ENCODE results near the gene CDC42EP2.
A peak's percentile ranks its signal among the peaks of the same experiment; 100 is the strongest.

Gene CDC42EP2

GRCh38 chr11:65351511-65351910 is 36.8 kb downstream of the CDC42EP2 start:
- H3K4me3 ChIP-seq (ENCODE audit: low read length) = no peak overlapping the region
- no peak for DNase-seq (ENCODE audit: low read depth, low spot score)

GRCh38 chr11:65352783-65353182 is 38.1 kb downstream of the CDC42EP2 start:
- no peak overlapping the region for H3K4me3 ChIP-seq (ENCODE audit: low read length)
- DNase-seq (ENCODE audit: low read depth, low spot score) = no peak

DNA sequence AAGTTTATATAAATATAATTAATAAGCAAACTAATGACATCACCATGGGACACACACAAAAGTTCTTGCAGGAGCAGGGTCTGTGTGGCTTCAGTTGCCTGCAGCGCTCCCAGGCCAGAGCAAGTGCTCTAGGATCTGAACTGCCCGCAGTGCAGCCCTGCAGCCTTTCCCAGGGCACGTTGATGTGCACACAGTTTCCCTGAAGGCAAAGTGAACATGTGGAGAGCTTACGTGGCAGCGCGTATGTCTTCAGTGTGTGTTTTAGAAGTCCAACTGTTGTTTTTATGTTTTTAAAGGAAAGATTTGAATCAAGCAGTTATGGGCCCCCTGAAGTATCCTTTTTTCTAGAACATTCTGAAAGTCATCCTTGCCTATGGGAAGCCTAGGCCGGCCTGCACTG is 38.7 kb downstream of the CDC42EP2 start:
- H3K4me3 ChIP-seq (ENCODE audit: low read length) = no peak overlapping the region
- no peak for DNase-seq (ENCODE audit: low read depth, low spot score)

DNA sequence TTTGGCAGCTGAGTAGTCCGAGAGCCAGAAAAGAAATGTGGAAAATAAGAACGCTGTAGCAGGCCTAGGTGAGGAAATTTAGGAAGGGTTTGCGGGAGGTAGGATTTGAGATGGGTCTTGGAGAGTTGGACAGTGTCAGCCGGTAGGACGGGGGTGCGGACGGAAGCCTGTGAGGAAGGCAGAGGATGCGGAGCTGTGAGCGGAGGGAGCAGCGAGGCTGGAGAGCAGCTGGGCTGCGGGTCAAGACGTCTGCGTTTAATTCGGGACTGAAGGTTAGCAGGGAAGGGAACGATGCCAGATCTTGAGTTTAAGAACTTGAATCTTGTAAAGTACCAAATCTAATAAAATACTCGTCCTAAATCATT is 39.2 kb downstream of the CDC42EP2 start:
- DNase-seq (ENCODE audit: low read depth, low spot score) = no peak
- peak overlapping the region; percentile 55 for H3K4me3 ChIP-seq (ENCODE audit: low read length)

- H3K4me3 ChIP-seq (ENCODE audit: low read length) = peak within 1 kb of the TSS; percentile 59
- DNase-seq (ENCODE audit: low read depth, low spot score) = peak; percentile 90
These were observed 39.8 kb downstream of the CDC42EP2 start, which contains the start of gene TIGD3 for GRCh38 chr11:65354265-65355012. Gene TIGD3 (plus strand): TSS chr11:65354751. CDS start chr11:65355809, 1,058 bp downstream.

DNA sequence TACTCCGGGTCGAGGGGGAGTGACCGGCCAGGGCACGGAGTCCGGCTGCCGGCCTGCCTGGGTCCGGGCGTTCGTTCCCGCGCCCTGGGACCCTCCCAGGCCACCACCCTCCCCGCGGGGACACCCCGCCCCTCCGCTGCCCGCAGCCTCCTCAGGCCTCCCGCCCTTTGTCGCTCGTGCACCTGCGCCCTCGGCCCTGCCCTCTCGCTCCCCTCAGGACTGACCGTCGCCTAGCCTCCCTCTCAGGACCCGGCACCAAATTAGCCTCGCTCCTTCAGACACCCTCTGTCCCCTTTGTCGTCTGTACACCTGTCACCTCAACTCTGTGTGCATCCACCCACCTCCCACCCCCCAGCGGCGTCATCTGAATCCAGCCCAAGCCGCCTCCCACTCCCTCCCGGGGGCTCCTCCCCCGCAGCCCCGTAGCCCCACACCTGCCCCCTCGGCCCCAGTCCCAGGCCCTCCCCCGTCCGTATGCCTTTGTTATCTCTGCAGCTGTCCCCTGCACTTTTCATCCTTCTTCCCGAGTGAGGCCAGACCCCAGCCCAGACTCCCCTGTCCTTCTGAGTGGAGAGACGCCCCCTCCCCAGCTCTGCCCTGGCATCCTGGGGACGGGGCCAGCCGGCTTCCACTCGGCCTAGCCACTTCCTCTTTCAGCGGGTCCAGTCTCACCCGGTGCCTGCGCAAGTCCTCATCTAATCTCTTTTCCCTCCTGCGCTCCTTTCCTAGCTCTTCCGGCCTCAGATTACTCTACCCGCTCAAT is 40.5 kb downstream of the CDC42EP2 start:
- peak overlapping the region; percentile 59 for H3K4me3 ChIP-seq (ENCODE audit: low read length)
- peak; percentile 35 for DNase-seq (ENCODE audit: low read depth, low spot score)

DNA sequence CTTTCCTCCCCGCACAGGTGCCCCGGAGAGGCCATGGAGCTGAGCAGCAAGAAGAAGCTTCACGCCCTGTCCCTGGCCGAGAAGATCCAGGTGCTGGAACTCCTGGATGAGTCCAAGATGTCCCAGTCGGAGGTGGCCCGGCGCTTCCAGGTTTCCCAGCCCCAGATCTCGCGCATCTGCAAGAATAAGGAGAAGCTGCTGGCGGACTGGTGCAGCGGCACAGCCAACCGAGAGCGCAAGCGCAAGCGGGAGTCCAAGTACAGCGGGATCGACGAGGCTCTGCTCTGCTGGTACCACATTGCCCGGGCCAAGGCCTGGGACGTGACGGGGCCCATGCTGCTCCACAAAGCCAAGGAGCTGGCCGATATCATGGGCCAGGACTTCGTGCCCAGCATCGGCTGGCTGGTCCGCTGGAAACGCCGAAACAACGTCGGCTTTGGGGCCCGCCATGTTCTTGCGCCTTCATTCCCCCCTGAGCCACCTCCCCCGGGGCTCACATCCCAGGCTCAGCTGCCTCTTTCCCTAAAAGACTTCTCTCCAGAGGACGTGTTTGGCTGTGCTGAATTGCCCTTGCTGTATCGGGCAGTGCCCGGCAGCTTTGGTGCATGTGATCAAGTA is 41.2 kb downstream of the CDC42EP2 start:
- no peak for DNase-seq (ENCODE audit: low read depth, low spot score)
- H3K4me3 ChIP-seq (ENCODE audit: low read length) = no peak overlapping the region

DNA sequence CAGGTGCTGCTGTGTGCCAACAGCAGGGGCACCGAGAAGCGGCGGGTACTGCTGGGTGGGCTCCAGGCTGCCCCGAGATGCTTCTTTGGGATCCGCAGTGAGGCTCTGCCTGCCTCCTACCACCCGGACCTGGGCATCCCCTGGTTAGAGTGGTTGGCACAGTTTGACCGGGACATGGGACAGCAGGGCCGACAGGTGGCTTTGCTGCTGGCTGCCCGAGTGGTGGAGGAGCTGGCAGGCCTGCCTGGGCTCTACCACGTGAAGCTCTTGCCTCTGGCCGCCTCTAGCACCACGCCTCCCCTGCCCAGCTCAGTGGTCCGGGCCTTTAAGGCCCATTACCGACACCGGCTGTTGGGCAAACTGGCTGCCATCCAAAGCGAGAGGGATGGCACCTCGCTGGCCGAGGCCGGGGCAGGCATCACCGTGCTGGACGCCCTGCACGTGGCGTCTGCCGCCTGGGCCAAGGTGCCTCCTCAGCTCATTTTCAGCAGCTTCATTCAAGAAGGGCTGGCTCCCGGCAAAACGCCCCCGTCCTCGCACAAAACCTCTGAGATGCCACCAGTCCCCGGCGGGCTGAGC is 41.8 kb downstream of the CDC42EP2 start:
- no peak for DNase-seq (ENCODE audit: low read depth, low spot score)
- no peak overlapping the region for H3K4me3 ChIP-seq (ENCODE audit: low read length)

DNA sequence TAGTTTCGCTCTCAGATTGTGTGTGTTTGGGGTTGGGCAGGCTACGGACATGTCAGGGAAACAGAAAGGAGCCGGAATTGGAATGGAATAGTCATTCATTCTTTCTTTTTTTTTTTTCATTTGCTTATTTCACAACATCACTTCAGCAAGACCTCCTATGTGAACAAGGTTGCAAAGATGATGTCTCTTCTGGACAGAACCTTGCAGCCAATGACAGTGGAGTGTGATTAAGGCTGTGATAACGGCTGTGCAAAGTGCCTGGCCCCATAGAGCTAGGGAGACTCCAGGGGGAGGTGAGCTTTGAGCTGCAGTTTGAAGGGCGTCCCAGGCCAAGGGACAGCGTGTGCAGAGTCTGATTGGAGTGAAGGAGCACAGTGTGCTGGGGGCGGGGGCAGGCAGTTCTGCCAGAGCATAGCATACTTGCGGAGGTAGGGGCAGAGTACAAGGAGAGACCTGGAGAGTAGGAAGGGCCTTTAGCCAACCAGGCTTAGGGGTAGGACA is 43.2 kb downstream of the CDC42EP2 start:
- DNase-seq (ENCODE audit: low read depth, low spot score) = no peak
- no peak overlapping the region for H3K4me3 ChIP-seq (ENCODE audit: low read length)

- DNase-seq (ENCODE audit: low read depth, low spot score) = no peak
- H3K4me3 ChIP-seq (ENCODE audit: low read length) = no peak overlapping the region
These were observed 47.8 kb downstream of the CDC42EP2 start for GRCh38 chr11:65362320-65362931.

DNA sequence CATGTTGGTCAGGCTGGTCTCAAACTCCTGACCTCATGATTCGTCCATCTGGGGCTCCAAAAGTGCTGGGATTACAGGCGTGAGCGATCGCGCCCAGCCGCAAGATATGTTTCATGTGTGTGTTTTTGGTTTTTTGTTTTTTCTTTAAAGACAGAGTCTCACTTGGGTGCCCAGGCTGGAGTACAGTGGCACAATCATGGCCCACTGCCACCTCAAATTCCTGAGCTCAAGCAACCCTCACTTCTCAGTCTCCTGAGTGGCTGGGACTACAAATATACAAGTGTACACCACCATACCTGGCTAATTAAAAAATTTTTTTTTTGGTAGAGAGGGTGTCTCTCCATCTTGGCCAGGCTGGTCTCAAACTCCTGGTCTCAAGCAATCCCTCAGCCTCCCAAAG is 48.3 kb downstream of the CDC42EP2 start:
- DNase-seq (ENCODE audit: low read depth, low spot score) = no peak
- no peak overlapping the region for H3K4me3 ChIP-seq (ENCODE audit: low read length)

- DNase-seq (ENCODE audit: low read depth, low spot score) = no peak
- no peak overlapping the region for H3K4me3 ChIP-seq (ENCODE audit: low read length)
These were observed 49.1 kb downstream of the CDC42EP2 start for GRCh38 chr11:65363770-65364169.

GRCh38 chr11:65366340-65366773 is 51.7 kb downstream of the CDC42EP2 start:
- peak; percentile 52 for DNase-seq (ENCODE audit: low read depth, low spot score)
- no peak overlapping the region for H3K4me3 ChIP-seq (ENCODE audit: low read length)

GRCh38 chr11:65370659-65371049 is 56.0 kb downstream of the CDC42EP2 start:
- H3K4me3 ChIP-seq (ENCODE audit: low read length) = no peak overlapping the region
- DNase-seq (ENCODE audit: low read depth, low spot score) = no peak
